Erythroblast (primary cell): ENCODE results near the gene HTR6.

Experiments
- GATA1 ChIP-seq: IDR thresholded peaks from 2 replicates; pipeline ENCODE4 v1.6.1; 2011; ENCODE audit warnings: low read depth, mild to moderate bottlenecking, control low read depth, low read length, moderate library complexity
- POLR2A ChIP-seq: IDR thresholded peaks from 2 replicates; pipeline ENCODE4 v1.6.1; 2011; ENCODE audit warnings: mild to moderate bottlenecking, low read length

GRCh38 chr1:19665186-19665495 is 466 bp downstream of the HTR6 start:
- TF ChIP-seq POLR2A, result no peak
- TF ChIP-seq GATA1, result no peak
